Naive thymus-derived CD4-positive, alpha-beta T cell (primary cell): ENCODE data around the gene ZMYND19. TPM values are rescaled to one million over a fixed set of nuclear protein-coding genes. Genes with fewer than 3 reads are reported as not detected.

Source experiments
- ATAC-seq: fragments of 150-1000 bp; cut with Tn5 transposase; 2 replicates; pipeline ENCODE4 v1.10.0; 2021; ENCODE audit warnings: mild to moderate bottlenecking, moderate library complexity
- CTCF ChIA-PET: fragments of 350-600 bp; sonication (Branson Sonifier 250); formaldehyde crosslinking; loops from one replicate; lab custom pipeline; 2021; ENCODE audit warnings: antibody characterized with exemption; lab: Charles Lee
- POLR2A ChIA-PET: fragments of 350-600 bp; sonication (Branson Sonifier 250); formaldehyde crosslinking; loops from one replicate; lab custom pipeline; 2021; ENCODE audit warnings: antibody characterized with exemption, inconsistent platforms; lab: Charles Lee
- DNase-seq, 9 donors: peaks; one replicate each; pipeline versions ENCODE4 v3.0.0 to v3.0.0-alpha.2; 2020 to 2022; ENCODE audit warnings: mixed read lengths in 1 of 9
- H3K27ac ChIP-seq: one replicate; pipeline ENCODE4 v1.7.0; 2013; ENCODE audit warnings: mild to moderate bottlenecking, low read depth, low read length, moderate library complexity
- H3K27me3 ChIP-seq, 2 donors: one replicate each; pipeline ENCODE4 v1.7.0; 2013; ENCODE audit warnings: low read length in 2 of 2, mild to moderate bottlenecking in 2 of 2, moderate library complexity in 2 of 2; ENCODE audit not compliant: control insufficient read depth in 2 of 2, insufficient read depth in 2 of 2
- H3K36me3 ChIP-seq, 3 experiments: 1 replicate in 2 of 3; 2 replicates in 1 of 3; pipeline ENCODE4 v1.7.0; 2013; ENCODE audit warnings: low read length in 3 of 3, mild to moderate bottlenecking in 3 of 3, moderate library complexity in 1 of 3; ENCODE audit not compliant: insufficient read depth in 3 of 3, control insufficient read depth in 2 of 3
- H3K4me1 ChIP-seq, 2 donors: one replicate each; pipeline ENCODE4 v1.7.0; 2013; ENCODE audit warnings: low read length in 2 of 2, mild to moderate bottlenecking in 2 of 2, moderate library complexity in 1 of 2; ENCODE audit not compliant: control insufficient read depth in 2 of 2, insufficient read depth in 2 of 2
- H3K4me3 ChIP-seq: 2 replicates; pipeline ENCODE4 v1.7.0; 2013; ENCODE audit warnings: mild to moderate bottlenecking, low read length
- H3K9me3 ChIP-seq, 3 experiments: 1 replicate in 2 of 3; 2 replicates in 1 of 3; pipeline ENCODE4 v1.7.0; 2013; ENCODE audit warnings: low read length in 3 of 3; ENCODE audit not compliant: control insufficient read depth in 2 of 3
- H3K27ac Mint-ChIP-seq, 9 donors: one replicate each; pipeline ENCODE4 v1.8.0; 2020 to 2022; ENCODE audit warnings: mixed read lengths in 9 of 9, mild to moderate bottlenecking in 8 of 9, moderate library complexity in 5 of 9, inconsistent platforms in 2 of 9
- H3K27me3 Mint-ChIP-seq, 5 donors: one replicate each; pipeline ENCODE4 v1.8.0; 2021 to 2022; ENCODE audit warnings: mixed read lengths in 5 of 5, mild to moderate bottlenecking in 1 of 5
- H3K36me3 Mint-ChIP-seq, 5 donors: one replicate each; pipeline ENCODE4 v1.8.0; 2020 to 2022; ENCODE audit warnings: mixed read lengths in 5 of 5, mild to moderate bottlenecking in 3 of 5, inconsistent platforms in 1 of 5
- H3K4me1 Mint-ChIP-seq, 7 donors: one replicate each; pipeline ENCODE4 v1.8.0; 2020 to 2022; ENCODE audit warnings: mixed read lengths in 7 of 7, mild to moderate bottlenecking in 3 of 7, inconsistent platforms in 1 of 7
- H3K4me3 Mint-ChIP-seq, 10 donors: one replicate each; pipeline ENCODE4 v1.8.0; 2020 to 2022; ENCODE audit warnings: mild to moderate bottlenecking in 10 of 10, mixed read lengths in 10 of 10, moderate library complexity in 6 of 10, inconsistent platforms in 2 of 10
- H3K9me3 Mint-ChIP-seq, 11 donors: one replicate each; pipeline ENCODE4 v1.8.0; 2020 to 2022; ENCODE audit warnings: mixed read lengths in 11 of 11, mild to moderate bottlenecking in 4 of 11, inconsistent platforms in 1 of 11, moderate library complexity in 1 of 11
- intact Hi-C, 2 donors: fragments of 100-400 bp; cut with micrococcal nuclease; formaldehyde crosslinking; loops; one replicate each; pipeline ENCODE4 v1.15.1; 2023
- polyA plus RNA-seq, 2 donors: library from polyadenylated mRNA; unstranded; fragments of 300-500 nt; fragmentation: Illumina TruSeq; gene quantifications; one replicate each; pipeline ENCODE4 v1.2.3, GENCODE V29; 2021
- total RNA-seq, 6 experiments: library from RNA in 5 of 6; stranded (reverse) in 5 of 6; gene quantifications; 1 replicate in 5 of 6; 2 replicates in 1 of 6; pipeline ENCODE4 v1.2.3 and lab custom pipeline; 2021 to 2026

Gene ZMYND19
- total and polyA plus RNA-seq, 7 experiments from 2014 or later, result 4.5 to 32.4 (median 19.0) TPM

DNA sequence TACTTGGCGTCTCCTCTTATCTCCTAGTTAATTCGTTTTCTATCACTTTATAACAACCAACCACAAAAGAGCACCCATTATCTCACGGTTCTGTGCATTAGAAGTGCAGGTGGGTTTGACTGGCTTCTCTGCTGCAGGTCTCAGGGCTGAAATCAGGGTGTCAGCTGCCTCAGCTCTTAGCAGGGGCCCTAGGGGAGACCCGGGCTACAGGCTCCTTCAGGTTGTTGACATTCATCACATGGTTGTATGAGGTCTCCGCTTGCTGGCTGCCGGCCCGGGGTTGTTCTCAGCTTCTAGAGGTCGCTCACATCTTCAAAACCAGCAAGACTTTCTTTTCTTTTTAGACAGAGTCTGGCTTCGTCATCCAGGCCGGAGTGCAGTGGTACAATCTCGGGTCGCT is 2.9 kb upstream of the ZMYND19 start:
- ChIA-PET CTCF (no interaction called here), POLR2A (interaction anchor here (0.6 to 0.7 kb wide), 2 partner anchors 34 to 41 kb away, joined by 3 read pairs; no protein-coding TSS in a partner anchor)
- DNase-seq (no peak), ATAC-seq (no peak)
- intact Hi-C loops, result loop anchor here in 1 of 2 donors (5.0 kb wide), 1 partner anchor 136 kb away; the partner anchor contains the start of gene NSMF
- H3K27me3 Mint-ChIP-seq, result no peaks in the 10 kb centered on the region
- H3K9me3 ChIP-seq, result no peaks in the 10 kb centered on the region
- H3K4me3 ChIP-seq, result no peak overlapping the region
- no peaks in the 10 kb centered on the region for H3K9me3 Mint-ChIP-seq
- peaks cover 4 to 16% (median 13%) of the 10 kb centered on the region in 7 donors for H3K4me1 Mint-ChIP-seq
- no peak overlapping the region for H3K27ac ChIP-seq
- peaks cover 0 to 12% of the 10 kb centered on the region in 2 donors for H3K4me1 ChIP-seq
- peaks cover 0 to 4% (median 0%) of the 10 kb centered on the region in 3 experiments for H3K36me3 ChIP-seq
- no peaks in the 10 kb centered on the region for H3K27me3 ChIP-seq
- peaks cover 0 to 3% (median under 1%) of the 10 kb centered on the region in 5 donors for H3K36me3 Mint-ChIP-seq
- peak overlapping the region in 9 of 10 donors; percentile 5 to 54 (median 30) for H3K4me3 Mint-ChIP-seq
- no peak overlapping the region for H3K27ac Mint-ChIP-seq

DNA sequence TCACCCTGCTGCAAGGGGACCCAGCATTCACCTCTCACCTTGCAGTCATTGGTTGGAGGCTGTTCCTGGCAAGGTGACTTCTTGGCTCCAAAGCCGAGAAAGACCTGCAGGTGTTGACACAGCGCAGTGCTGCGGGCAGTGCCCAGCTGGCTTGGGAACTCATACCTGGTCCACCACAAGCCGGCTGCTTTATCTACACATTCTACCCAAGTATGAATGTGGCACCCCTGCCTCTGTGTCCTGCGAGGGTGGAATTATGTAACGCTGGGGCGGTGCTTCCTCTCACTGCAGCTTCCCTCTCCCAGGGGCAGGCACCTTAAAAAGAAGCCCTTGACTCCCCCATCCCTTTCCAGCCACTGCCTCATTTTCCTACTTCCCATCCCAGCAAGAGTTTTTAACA is 2.5 kb upstream of the ZMYND19 start:
- ATAC-seq, result no peak
- peaks cover 0 to 6% (median 4%) of the 10 kb centered on the region in 5 donors for H3K36me3 Mint-ChIP-seq

DNA sequence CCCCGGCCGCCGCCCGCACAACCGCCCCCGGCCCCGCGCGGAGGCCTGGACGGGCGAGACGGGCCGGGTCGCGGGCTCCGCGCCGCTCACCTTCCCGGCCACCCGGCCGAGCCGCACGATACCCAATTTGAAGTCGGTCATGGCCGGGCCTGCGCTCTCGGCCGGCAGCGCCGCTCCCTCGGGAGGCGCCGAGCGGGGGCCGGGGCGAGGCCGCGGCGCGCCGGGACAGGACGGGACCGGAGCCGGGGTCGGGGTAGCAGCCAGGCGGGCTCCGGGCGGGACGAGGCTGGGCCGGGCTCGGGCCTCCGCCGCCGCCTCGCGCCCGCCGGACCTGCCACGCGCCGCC is 216 bp downstream of the ZMYND19 start:
- intact Hi-C loops, result loop anchor here (1.0 to 5.0 kb wide), 6 partner anchors 11 to 349 kb away; partner anchors contain the start of genes ARRDC1 (in 2 of the 2), MRPL41 (in 2 of the 2), NSMF (in 1 of the 2) and TUBB4B (in 1 of the 2)
- no peak for DNase-seq
- peaks cover 7 to 27% (median 16%) of the 10 kb centered on the region in 7 donors for H3K4me1 Mint-ChIP-seq
- H3K9me3 Mint-ChIP-seq, result no peaks in the 10 kb centered on the region
- no peaks in the 10 kb centered on the region for H3K27me3 Mint-ChIP-seq
- Histone ChIP-seq H3K27me3 (no peaks in the 10 kb centered on the region), H3K4me1 (peaks cover 0 to 12% of the 10 kb centered on the region in 2 donors), H3K36me3 (peaks cover 0 to 34% (median 0%) of the 10 kb centered on the region in 3 experiments), H3K27ac (no peak overlapping the region), H3K4me3 (no peak overlapping the region), H3K9me3 (no peaks in the 10 kb centered on the region)
- no peak for ATAC-seq
- H3K27ac Mint-ChIP-seq, result no peak overlapping the region
- POLR2A ChIA-PET, result interaction anchor here (1.6 kb wide), 1 partner anchor 29 kb away, joined by 8 read pairs; the partner anchor contains the start of gene EHMT1
- CTCF ChIA-PET, result no interaction called here
- H3K36me3 Mint-ChIP-seq, result peaks cover 0 to 22% (median 8%) of the 10 kb centered on the region in 5 donors
- H3K4me3 Mint-ChIP-seq, result peak overlapping the region in 3 of 10 donors; percentile 88 to 91 (median 89)

More for the DNA sequence above, 2.5 kb upstream of the ZMYND19 start:
- peaks cover 0 to 12% of the 10 kb centered on the region in 2 donors for H3K4me1 ChIP-seq
- ChIA-PET POLR2A (no interaction called here), CTCF (no interaction called here)
- Mint-ChIP-seq H3K9me3 (no peaks in the 10 kb centered on the region), H3K27me3 (no peaks in the 10 kb centered on the region), H3K4me3 (peak overlapping the region in 9 of 10 donors; percentile 5 to 54 (median 30)), H3K4me1 (peaks cover 6 to 20% (median 14%) of the 10 kb centered on the region in 7 donors), H3K27ac (no peak overlapping the region)
- H3K27me3 ChIP-seq, result no peaks in the 10 kb centered on the region
- intact Hi-C loops, result loop anchor here in 1 of 2 donors (5.0 kb wide), 1 partner anchor 135 kb away; the partner anchor contains the start of gene NSMF
- H3K27ac ChIP-seq, result no peak overlapping the region
- no peaks in the 10 kb centered on the region for H3K9me3 ChIP-seq
- peaks cover 0 to 9% (median 0%) of the 10 kb centered on the region in 3 experiments for H3K36me3 ChIP-seq
- no peak for DNase-seq
- no peak overlapping the region for H3K4me3 ChIP-seq

DNA sequence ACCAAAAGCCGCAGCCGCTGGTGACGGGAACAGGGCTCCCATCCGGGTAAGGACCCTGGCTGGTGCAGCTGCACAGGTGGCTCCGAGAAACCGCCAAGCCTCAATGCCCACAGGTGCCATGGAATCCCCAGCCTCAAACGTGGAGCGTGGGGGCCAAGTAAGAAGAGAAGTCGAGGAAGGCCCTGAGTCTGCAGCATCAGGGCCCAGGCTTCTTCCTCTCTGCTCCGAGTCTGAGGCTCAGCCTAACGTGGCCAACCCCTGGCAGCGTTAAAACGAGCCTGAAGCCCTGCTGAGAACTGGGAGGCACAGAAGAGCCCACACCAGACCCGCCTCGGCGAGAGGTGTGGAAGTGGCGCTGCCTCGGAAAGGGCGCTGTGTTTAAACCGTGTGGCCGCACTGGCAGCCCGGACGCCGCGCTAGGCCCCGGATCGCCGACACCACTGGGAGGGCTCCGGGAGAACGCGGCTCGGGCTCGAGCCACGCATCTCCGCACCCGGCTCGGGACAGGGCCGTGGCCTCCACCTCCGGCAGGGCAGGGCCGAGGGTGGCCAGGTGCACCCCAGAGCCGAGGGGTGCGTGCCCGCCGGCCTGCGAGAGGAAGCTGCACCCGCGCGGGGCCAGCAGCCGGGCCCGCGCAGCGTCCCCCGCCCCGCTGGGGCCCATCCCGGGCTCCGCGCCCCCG is 730 bp downstream of the ZMYND19 start:
- peaks cover 0 to 22% (median 8%) of the 10 kb centered on the region in 5 donors for H3K36me3 Mint-ChIP-seq
- ChIA-PET CTCF (no interaction called here), POLR2A (interaction anchor here (1.0 kb wide), 1 partner anchor 9 kb away, joined by 4 read pairs; no protein-coding TSS in a partner anchor)
- H3K9me3 ChIP-seq, result no peaks in the 10 kb centered on the region
- H3K4me3 Mint-ChIP-seq, result peak overlapping the region; percentile 70 to 91 (median 86)
- ATAC-seq, result peak; percentile 2
- no peaks in the 10 kb centered on the region for H3K9me3 Mint-ChIP-seq
- peak overlapping the region; percentile 60 for H3K27ac ChIP-seq
- peak in 1 of 9 donors; percentile 15 for DNase-seq
- peak overlapping the region in 4 of 9 donors; percentile 26 to 88 (median 66) for H3K27ac Mint-ChIP-seq
- peaks cover 0 to 36% (median 0%) of the 10 kb centered on the region in 3 experiments for H3K36me3 ChIP-seq
- peak overlapping the region; percentile 30 for H3K4me3 ChIP-seq
- peaks cover 0 to 12% of the 10 kb centered on the region in 2 donors for H3K4me1 ChIP-seq
- no peaks in the 10 kb centered on the region for H3K27me3 Mint-ChIP-seq
- no peaks in the 10 kb centered on the region for H3K27me3 ChIP-seq
- peaks cover 7 to 27% (median 16%) of the 10 kb centered on the region in 7 donors for H3K4me1 Mint-ChIP-seq
- intact Hi-C loops, result loop anchor here (1.0 to 5.0 kb wide), 6 partner anchors 10 to 348 kb away; partner anchors contain the start of genes ARRDC1 (in 2 of the 2), MRPL41 (in 2 of the 2), NSMF (in 1 of the 2) and TUBB4B (in 1 of the 2)

DNA sequence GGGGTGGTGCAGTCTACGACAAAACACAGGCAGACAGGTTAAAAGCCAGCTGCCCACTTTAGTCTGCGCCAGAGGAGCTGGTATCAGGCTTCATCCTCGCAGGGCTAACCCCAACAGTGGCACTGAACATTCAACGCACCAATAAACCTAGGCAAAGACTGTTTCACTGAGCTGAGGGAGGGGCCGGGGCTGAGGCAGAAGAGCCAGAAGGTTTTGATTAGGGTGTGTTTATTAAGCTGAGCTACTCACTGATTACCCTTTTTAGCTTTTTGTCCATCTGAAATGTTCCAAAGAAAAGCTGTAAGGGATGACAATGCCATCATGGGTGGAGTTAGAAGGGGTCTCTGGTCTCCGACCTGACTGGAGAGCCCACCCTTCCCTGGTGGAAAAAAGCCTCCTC is 1.4 kb downstream of the ZMYND19 start:
- Mint-ChIP-seq H3K27ac (no peak overlapping the region), H3K9me3 (no peaks in the 10 kb centered on the region), H3K4me3 (peak overlapping the region; percentile 47 to 91 (median 82)), H3K27me3 (no peaks in the 10 kb centered on the region), H3K4me1 (peaks cover 7 to 27% (median 16%) of the 10 kb centered on the region in 7 donors), H3K36me3 (peaks cover 0 to 22% (median 8%) of the 10 kb centered on the region in 5 donors)
- Histone ChIP-seq H3K9me3 (no peaks in the 10 kb centered on the region), H3K27ac (peak overlapping the region; percentile 60), H3K4me3 (peak overlapping the region; percentile 30), H3K36me3 (peaks cover 0 to 43% (median 0%) of the 10 kb centered on the region in 3 experiments), H3K27me3 (no peaks in the 10 kb centered on the region), H3K4me1 (peaks cover 0 to 12% of the 10 kb centered on the region in 2 donors)
- DNase-seq (no peak), ATAC-seq (no peak)
- intact Hi-C loops, result no loop called here
- CTCF ChIA-PET, result interaction anchor here (1.0 to 1.2 kb wide), 2 partner anchors 9 to 40 kb away, joined by 4 read pairs; no protein-coding TSS in a partner anchor
- POLR2A ChIA-PET, result interaction anchor here (0.9 to 1.0 kb wide), 2 partner anchors 8 to 30 kb away, joined by 4 to 5 read pairs; partner anchors contain the start of gene EHMT1

DNA sequence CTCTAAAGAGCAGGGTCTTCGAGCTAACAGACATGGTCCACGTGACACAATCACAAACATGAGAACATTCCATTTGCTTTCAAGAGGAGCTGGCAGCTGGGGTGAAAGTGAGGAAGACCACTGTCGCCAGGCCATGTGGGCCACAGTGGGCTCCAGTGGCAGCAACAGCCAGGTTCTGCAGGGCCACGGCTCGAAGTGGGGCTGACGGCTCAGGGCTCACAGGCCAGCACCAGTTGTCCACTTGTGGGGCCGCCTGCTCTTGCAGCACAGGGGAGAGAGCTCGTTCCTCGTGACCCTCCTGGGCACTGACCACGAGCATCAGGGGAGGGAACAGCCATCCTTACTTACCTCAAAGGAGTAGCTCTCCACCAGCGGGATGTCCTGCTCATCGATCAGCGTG is 2.0 kb downstream of the ZMYND19 start:
- CTCF ChIA-PET, result interaction anchor here (1.0 to 1.2 kb wide), 2 partner anchors 9 to 40 kb away, joined by 4 read pairs; no protein-coding TSS in a partner anchor
- Histone ChIP-seq H3K9me3 (no peaks in the 10 kb centered on the region), H3K4me1 (peaks cover 0 to 12% of the 10 kb centered on the region in 2 donors), H3K27ac (no peak overlapping the region), H3K27me3 (no peaks in the 10 kb centered on the region), H3K4me3 (no peak overlapping the region), H3K36me3 (peaks cover 0 to 48% (median 0%) of the 10 kb centered on the region in 3 experiments)
- ATAC-seq, result no peak
- H3K36me3 Mint-ChIP-seq, result peaks cover 0 to 22% (median 8%) of the 10 kb centered on the region in 5 donors
- POLR2A ChIA-PET, result interaction anchor here (0.9 to 1.2 kb wide), 3 partner anchors 7 to 31 kb away, joined by 4 to 5 read pairs (median 4); partner anchors contain the start of gene EHMT1
- no peaks in the 10 kb centered on the region for H3K27me3 Mint-ChIP-seq
- H3K4me1 Mint-ChIP-seq, result peaks cover 7 to 27% (median 16%) of the 10 kb centered on the region in 7 donors
- peak overlapping the region in 2 of 9 donors; percentile 24 to 78 for H3K27ac Mint-ChIP-seq
- H3K9me3 Mint-ChIP-seq, result no peaks in the 10 kb centered on the region
- no peak for DNase-seq
- H3K4me3 Mint-ChIP-seq, result peak overlapping the region; percentile 49 to 90 (median 75)
- intact Hi-C loops, result no loop called here
